HCT116 (cell line): ENCODE results near the gene AFAP1L1. TPM values are rescaled to one million over a fixed set of nuclear protein-coding genes. Genes with fewer than 3 reads are reported as not detected.

Experiments used
- ATAC-seq: fragments of 200-7000 bp; cut with Tn5 transposase; 2 replicates; pipeline ENCODE4 v1.9.1; 2020; ENCODE audit warnings: mild to moderate bottlenecking, moderate library complexity
- BruUV-seq: library from RNA; stranded (reverse); fragments of 400-500 nt; replicated peaks from 2 replicates; lab custom pipeline; 2021; lab: Mats Ljungman, UMichigan
- CTCF ChIA-PET: fragments of 300-600 bp; sonication (Branson Sonifier 250); formaldehyde crosslinking; loops from one replicate; lab custom pipeline; 2021; ENCODE audit warnings: antibody characterized with exemption; lab: Charles Lee
- POLR2A ChIA-PET: fragments of 300-600, 350-600 bp; sonication (Branson Sonifier 250); formaldehyde crosslinking; loops from one replicate; lab custom pipeline; 2021; ENCODE audit warnings: antibody characterized with exemption; lab: Charles Lee
- RAD21 ChIA-PET, 2 experiments: fragments of 300-600 bp; sonication (Branson Sonifier 250); formaldehyde crosslinking; loops; one replicate each; lab custom pipeline; 2023; ENCODE audit warnings: low total read pairs in 2 of 2; ENCODE audit not compliant: uncharacterized antibody in 2 of 2, unreplicated experiment in 2 of 2, low non-redundant PET in 1 of 2; lab: Charles Lee
- DNase-seq: peaks from one replicate; pipeline ENCODE4 v3.0.0-alpha.2; 2010; ENCODE audit warnings: low read depth, low spot score
- H2AFZ ChIP-seq: fragments of 200-600 bp; shearing (Covaris generic), sonication (generic); 2 replicates; pipeline ENCODE4 v1.6.1; 2017; ENCODE audit warnings: low read depth, mixed run types, mixed read lengths, antibody characterized with exemption, low read length; ENCODE audit not compliant: poor library complexity, severe bottlenecking
- H3K27ac ChIP-seq: 2 replicates; pipeline ENCODE4 v1.5.1; 2012; ENCODE audit warnings: low read depth, low read length
- H3K27me3 ChIP-seq: fragments of 200-600 bp; sonication (generic); 2 replicates; pipeline ENCODE4 v1.6.1; 2016; ENCODE audit warnings: mixed run types, low read length, mixed read lengths; ENCODE audit not compliant: insufficient read depth
- H3K36me3 ChIP-seq, 2 experiments: fragments of 200-500 bp in 1 of 2; fragments of 200-600 bp in 1 of 2; sonication (Bioruptor generic) in 1 of 2; sonication (generic) in 1 of 2; 2 replicates each; pipeline versions ENCODE4 v1.5.1 to v1.6.1; 2014 to 2016; ENCODE audit warnings: low read length in 2 of 2, inconsistent platforms in 1 of 2, mixed read lengths in 1 of 2, mixed run types in 1 of 2; ENCODE audit not compliant: insufficient read depth in 2 of 2, control insufficient read depth in 1 of 2
- H3K4me1 ChIP-seq, 2 experiments: fragments of 200-600 bp in 1 of 2; sonication (generic) in 1 of 2; 2 replicates each; pipeline versions ENCODE4 v1.5.1 to v1.6.1; 2012 to 2017; ENCODE audit warnings: low read length in 2 of 2, inconsistent platforms in 1 of 2, mild to moderate bottlenecking in 1 of 2, mixed read lengths in 1 of 2, mixed run types in 1 of 2, moderate library complexity in 1 of 2; ENCODE audit not compliant: insufficient read depth in 2 of 2, control insufficient read depth in 1 of 2
- H3K4me2 ChIP-seq: fragments of 200-600 bp; sonication (generic); 2 replicates; pipeline ENCODE4 v1.6.1; 2017; ENCODE audit warnings: mixed run types, low read length, mixed read lengths
- H3K4me3 ChIP-seq, 2 experiments: fragments of 200-600 bp in 1 of 2; sonication (generic) in 1 of 2; replicated peaks in 1 of 2; 2 replicates each; pipeline ENCODE4 v1.5.1; 2011 to 2016; ENCODE audit warnings: low read length in 2 of 2, control low read depth in 1 of 2, low read depth in 1 of 2, mild to moderate bottlenecking in 1 of 2, mixed read lengths in 1 of 2, mixed run types in 1 of 2
- H3K79me2 ChIP-seq: fragments of 200-600 bp; sonication (generic); 2 replicates; pipeline ENCODE4 v1.6.1; 2017; ENCODE audit warnings: mild to moderate bottlenecking, mixed run types, low read length, moderate library complexity, mixed read lengths; ENCODE audit not compliant: insufficient read depth
- H3K9ac ChIP-seq: fragments of 200-600 bp; sonication (generic); 2 replicates; pipeline ENCODE4 v1.6.1; 2016; ENCODE audit warnings: low read length, mixed read lengths
- H3K9me2 ChIP-seq: fragments of 200-600 bp; sonication (generic), shearing (Covaris generic); 2 replicates; pipeline ENCODE4 v1.6.1; 2017; ENCODE audit warnings: mixed run types, mild to moderate bottlenecking, moderate library complexity; ENCODE audit not compliant: insufficient read depth
- H3K9me3 ChIP-seq, 2 experiments: fragments of 200-500 bp in 1 of 2; fragments of 200-600 bp in 1 of 2; sonication (Bioruptor generic) in 1 of 2; sonication (generic) in 1 of 2; 2 replicates each; pipeline ENCODE4 v1.6.1; 2014 to 2017; ENCODE audit warnings: low read length in 2 of 2, mixed read lengths in 2 of 2, inconsistent platforms in 1 of 2, low read depth in 1 of 2, mild to moderate bottlenecking in 1 of 2, mixed run types in 1 of 2, moderate library complexity in 1 of 2; ENCODE audit not compliant: control insufficient read depth in 1 of 2, insufficient read depth in 1 of 2
- H4K20me1 ChIP-seq: fragments of 200-600 bp; sonication (generic), shearing (Covaris generic); 2 replicates; pipeline ENCODE4 v1.6.1; 2017; ENCODE audit warnings: mixed run types, mild to moderate bottlenecking, moderate library complexity; ENCODE audit not compliant: insufficient read depth
- CTCF ChIP-seq, 3 experiments: fragments of 200-600 bp in 1 of 3; sonication (generic) in 1 of 3; IDR thresholded peaks in 2 of 3; conservative IDR thresholded peaks in 1 of 3; 2 replicates each; pipeline ENCODE4 v1.5.1; 2012 to 2017; ENCODE audit warnings: low read depth in 2 of 3, low read length in 2 of 3, antibody characterized with exemption in 1 of 3, borderline replicate concordance in 1 of 3, control low read depth in 1 of 3, mild to moderate bottlenecking in 1 of 3, mixed read lengths in 1 of 3, mixed run types in 1 of 3, moderate library complexity in 1 of 3; ENCODE audit not compliant: insufficient read depth in 1 of 3
- RAD21 ChIP-seq: IDR thresholded peaks from 2 replicates; pipeline ENCODE4 v1.6.1; 2012; ENCODE audit warnings: low read depth, mild to moderate bottlenecking
- YY1 ChIP-seq: IDR thresholded peaks from 2 replicates; pipeline ENCODE4 v1.6.1; 2011; ENCODE audit warnings: low read length, low read depth, moderate library complexity, mild to moderate bottlenecking; ENCODE audit not compliant: insufficient replicate concordance; ENCODE audit errors: extremely low read depth
- intact Hi-C: fragments of 100-400 bp; cut with micrococcal nuclease; formaldehyde crosslinking; loops from 2 replicates; pipeline ENCODE4 v1.10.0; 2022
- total RNA-seq: library from RNA; stranded (reverse); gene quantifications from one replicate; pipeline ENCODE4 v1.2.1, GENCODE V29; 2021; ENCODE audit not compliant: unreplicated experiment

The AFAP1L1 gene
- total RNA-seq, 1 experiment from 2014 or later: 4.3 TPM

GRCh38 chr5:149371296-149371962 is 99.8 kb downstream of the AFAP1L1 start:
- Histone ChIP-seq H3K27ac (no peak overlapping the region), H3K9ac (no peak overlapping the region), H3K9me3 (no peaks in the 10 kb centered on the region), H3K27me3 (no peaks in the 10 kb centered on the region), H3K4me2 (0 out of 2 replicates have a peak overlapping the region, but pooled peaks have one; percentile 21), H3K79me2 (no peaks in the 10 kb centered on the region), H3K36me3 (no peaks in the 10 kb centered on the region), H3K9me2 (no peaks in the 10 kb centered on the region), H3K4me3 (no peak overlapping the region), H4K20me1 (no peaks in the 10 kb centered on the region), H2AFZ (no peak overlapping the region), H3K4me1 (peaks cover 4 to 9% of the 10 kb centered on the region in 2 experiments; a peak in 3 of 4 replicates)
- intact Hi-C loops: loop anchor here (1.0 kb wide), 1 partner anchor 54 kb away; no protein-coding TSS in a partner anchor
- DNase-seq (peak; percentile 15), ATAC-seq (peak; percentile 88)
- BruUV-seq: no TSS peak
- CTCF ChIA-PET: interaction anchor here (0.6 to 3.7 kb wide), 17 partner anchors 8 to 247 kb away, joined by 3 to 22 read pairs (median 4); partner anchors contain the start of gene PCYOX1L
- RAD21 ChIA-PET: interaction anchor here in 1 of 2 experiments (1.3 kb wide), 1 partner anchor 54 kb away, joined by 5 read pairs; no protein-coding TSS in a partner anchor
- TF ChIP-seq RAD21: peak; percentile 79
- TF ChIP-seq YY1: no peak
- TF ChIP-seq CTCF (IDR thresholded peaks at IDR 0.05 in 2 of 3, conservative IDR thresholded peaks at IDR 0.05 in 1 of 3; ENCODE audit: borderline replicate concordance in 1 of 3, insufficient read depth in 1 of 3, low read depth in 2 of 3, low read length in 2 of 3): peak; percentile 80 to 88 (median 80)
- POLR2A ChIA-PET: no interaction called here
